Body of pancreas (tissue), 4 donors: ENCODE measurements around the gene NFIC. TPM values are rescaled to one million over a fixed set of nuclear protein-coding genes. Genes with fewer than 3 reads are reported as not detected.
A peak's percentile ranks its signal among the peaks of the same experiment; 100 is the strongest.

Experiments
- ATAC-seq: fragments of 150-250 bp; one replicate; pipeline ENCODE4 v1.9.1; 2016
- DNase-seq, 4 donors: peaks; one replicate each; pipeline ENCODE4 v3.0.0-alpha.2; 2019
- H3K27ac ChIP-seq, 4 donors: fragments of 200-600 bp; sonication (generic); 1 replicate in 3 of 4; 2 replicates in 1 of 4; pipeline versions ENCODE4 v1.5.1 to v1.6.1; 2016 to 2019; ENCODE audit warnings: mild to moderate bottlenecking in 1 of 4, mixed read lengths in 1 of 4, moderate library complexity in 1 of 4
- H3K27me3 ChIP-seq, 2 donors: fragments of 200-600 bp; sonication (generic); one replicate each; pipeline ENCODE4 v1.6.0; 2016; ENCODE audit warnings: mild to moderate bottlenecking in 1 of 2
- H3K36me3 ChIP-seq, 2 donors: fragments of 200-600 bp; sonication (generic); replicated peaks in 1 of 2; 2 replicates each; pipeline ENCODE4 v1.5.1; 2016; ENCODE audit warnings: low read depth in 2 of 2; ENCODE audit not compliant: insufficient read depth in 1 of 2
- H3K4me1 ChIP-seq: fragments of 200-600 bp; sonication (generic); one replicate; pipeline ENCODE4 v1.6.0; 2016
- H3K4me3 ChIP-seq, 2 donors: fragments of 200-600 bp; sonication (generic); 1 replicate in 1 of 2; 2 replicates in 1 of 2; pipeline ENCODE4 v1.5.1; 2016 to 2019
- H3K9me3 ChIP-seq, 3 donors: fragments of 200-600 bp; sonication (generic); 1 replicate in 2 of 3; 2 replicates in 1 of 3; pipeline ENCODE4 v1.5.1; 2016
- CTCF ChIP-seq, 7 experiments: fragments of 450-650 bp in 4 of 7; fragments of 200-600 bp in 3 of 7; sonication (generic) in 3 of 7; IDR thresholded peaks; one replicate each; pipeline ENCODE4 v1.5.1; 2016 to 2019; ENCODE audit warnings: antibody characterized with exemption in 7 of 7
- POLR2A ChIP-seq, 3 donors: fragments of 450-650 bp; IDR thresholded peaks; one replicate each; pipeline ENCODE4 v1.6.1; 2016; ENCODE audit warnings: antibody characterized with exemption in 3 of 3, mild to moderate bottlenecking in 2 of 3
- WGBS, 2 donors: methylation state at CpG; one replicate each; pipeline ENCODE4 v1.1.5; 2017; 5-methylcytosine and 5-hydroxymethylcytosine counted together
- intact Hi-C: fragments of 100-400 bp; cut with DNase I; formaldehyde crosslinking; loops from one replicate; pipeline ENCODE4 v1.15.1; 2023
- total RNA-seq, 2 donors: library from RNA; depleted of rRNA; stranded (reverse); fragments of >200 nt; gene quantifications; one replicate each; pipeline ENCODE4 v1.1.0, GENCODE V29; 2016

NFIC gene
- total RNA-seq, 2 donors from 2014 or later: 178 to 186 TPM

GRCh38 chr19:3401004-3401768 lies 34.8 kb downstream of the NFIC start:
- DNase-seq (peak in 1 of 4 donors; percentile 35), ATAC-seq (no peak)
- Histone ChIP-seq H3K9me3 (no peaks in the 10 kb centered on the region), H3K27me3 (no peaks in the 10 kb centered on the region), H3K27ac (peak overlapping the region; percentile 47 to 100 (median 100)), H3K4me3 (no peak overlapping the region), H3K4me1 (peaks cover 98% of the 10 kb centered on the region), H3K36me3 (no peaks in the 10 kb centered on the region)
- 56 to 75% methylated on average over 14 to 15 of the region's 18 CpGs for WGBS, 2 donors
- TF ChIP-seq POLR2A (IDR thresholded peaks at IDR 0.05) (no peak), CTCF (IDR thresholded peaks at IDR 0.05) (peak in 1 of 7 experiments; percentile 12)
- intact Hi-C loops: no loop called here

- H3K27me3 ChIP-seq: no peaks in the 10 kb centered on the region
- peaks cover 97% of the 10 kb centered on the region for H3K4me1 ChIP-seq
- H3K4me3 ChIP-seq: no peak overlapping the region
- no peaks in the 10 kb centered on the region for H3K9me3 ChIP-seq
- no peak for DNase-seq
- intact Hi-C loops: no loop called here
- H3K36me3 ChIP-seq: no peaks in the 10 kb centered on the region
- ATAC-seq: no peak
- peak overlapping the region; percentile 98 to 100 (median 100) for H3K27ac ChIP-seq
- WGBS, 2 donors: 72% methylated on average over 9 to 10 of the region's 10 CpGs
- TF ChIP-seq CTCF (IDR thresholded peaks at IDR 0.05) (no peak), POLR2A (IDR thresholded peaks at IDR 0.05) (no peak)
Observed at GRCh38 chr19:3402631-3403443, 36.5 kb downstream of the NFIC start.

- H3K4me3 ChIP-seq: no peak overlapping the region
- H3K27ac ChIP-seq: peak overlapping the region; percentile 98 to 100 (median 100)
- peak; percentile 96 to 97 (median 97) for DNase-seq
- no peaks in the 10 kb centered on the region for H3K9me3 ChIP-seq
- H3K36me3 ChIP-seq: no peaks in the 10 kb centered on the region
- H3K4me1 ChIP-seq: peaks cover 97% of the 10 kb centered on the region
- H3K27me3 ChIP-seq: no peaks in the 10 kb centered on the region
- intact Hi-C loops: no loop called here
- TF ChIP-seq CTCF (IDR thresholded peaks at IDR 0.05): no peak
- TF ChIP-seq POLR2A (IDR thresholded peaks at IDR 0.05): peak in 2 of 3 donors; percentile 47 to 62
- ATAC-seq: peak; percentile 78
- WGBS, 2 donors: 9 to 11% methylated on average over 11 to 29 of the region's 49 CpGs
Observed at GRCh38 chr19:3403489-3404323, 37.3 kb downstream of the NFIC start.

GRCh38 chr19:3404324-3405260 lies 38.2 kb downstream of the NFIC start:
- intact Hi-C loops: no loop called here
- peak in 1 of 7 experiments; percentile 7 for TF ChIP-seq CTCF (IDR thresholded peaks at IDR 0.05)
- TF ChIP-seq POLR2A (IDR thresholded peaks at IDR 0.05): peak; percentile 86 to 92 (median 87)

More at GRCh38 chr19:3404324-3405260, 38.2 kb downstream of the NFIC start:
- peak; percentile 76 for ATAC-seq
- Histone ChIP-seq H3K27me3 (no peaks in the 10 kb centered on the region), H3K4me3 (no peak overlapping the region), H3K36me3 (peaks cover 0 to 2% of the 10 kb centered on the region in 2 donors), H3K27ac (peak overlapping the region; percentile 98 to 100 (median 100)), H3K9me3 (no peaks in the 10 kb centered on the region), H3K4me1 (peaks cover 97% of the 10 kb centered on the region)
- peak; percentile 93 to 95 (median 93) for DNase-seq
- WGBS, 2 donors: 14 to 15% methylated on average over 26 to 61 of the region's 62 CpGs
